SU-DHL-6 (cell line): ENCODE data around the gene APOBEC3G.

ENCODE experiments used
- H2AFZ ChIP-seq: fragments of 200-600 bp; sonication (generic); 2 replicates; pipeline ENCODE4 v1.6.1; 2014; ENCODE audit warnings: low read depth, mild to moderate bottlenecking, moderate library complexity, mixed read lengths, antibody characterized with exemption, low read length; ENCODE audit not compliant: severe bottlenecking
- H3F3A ChIP-seq: fragments of 200-600 bp; shearing (Covaris generic); 2 replicates; pipeline ENCODE4 v1.6.0; 2016; ENCODE audit warnings: antibody characterized with exemption, mild to moderate bottlenecking; ENCODE audit not compliant: insufficient read depth
- H3K27ac ChIP-seq: fragments of 200-600 bp; sonication (generic); 2 replicates; pipeline ENCODE4 v1.5.1; 2016; ENCODE audit warnings: low read depth, mild to moderate bottlenecking, low read length, moderate library complexity, mixed read lengths
- H3K27me3 ChIP-seq: fragments of 200-600 bp; sonication (generic), shearing (Covaris generic); 2 replicates; pipeline ENCODE4 v1.6.0; 2014; ENCODE audit warnings: mild to moderate bottlenecking, low read length
- H3K36me3 ChIP-seq: fragments of 200-600 bp; sonication (generic); 2 replicates; pipeline ENCODE4 v1.6.1; 2014; ENCODE audit warnings: mild to moderate bottlenecking, low read length, mixed read lengths
- H3K4me2 ChIP-seq: fragments of 300-600, 200-600 bp; shearing (Covaris generic), sonication (generic); 2 replicates; pipeline ENCODE4 v1.6.0; 2014; ENCODE audit warnings: low read length, low read depth, mild to moderate bottlenecking; ENCODE audit not compliant: poor library complexity, severe bottlenecking
- H3K4me3 ChIP-seq: fragments of 200-600 bp; sonication (generic); 2 replicates; pipeline ENCODE4 v1.5.1; 2014; ENCODE audit warnings: antibody characterized with exemption, low read length, mild to moderate bottlenecking, mixed read lengths; ENCODE audit not compliant: insufficient read depth, poor library complexity, severe bottlenecking
- H3K79me2 ChIP-seq: fragments of 200-600 bp; sonication (generic); 2 replicates; pipeline ENCODE4 v1.6.1; 2014; ENCODE audit warnings: mild to moderate bottlenecking, low read length, moderate library complexity; ENCODE audit not compliant: insufficient read depth
- H3K9ac ChIP-seq: fragments of 200-600 bp; sonication (generic); 2 replicates; pipeline ENCODE4 v1.7.0; 2014; ENCODE audit warnings: mild to moderate bottlenecking, low read length
- H3K9me2 ChIP-seq: fragments of 200-600 bp; sonication (generic); replicated peaks from 2 replicates; pipeline ENCODE4 v1.6.1; 2014; ENCODE audit warnings: low read length; ENCODE audit not compliant: insufficient read depth
- H3K9me3 ChIP-seq: fragments of 200-600 bp; sonication (generic); 2 replicates; pipeline ENCODE4 v1.6.1; 2014; ENCODE audit warnings: low read length, mixed read lengths; ENCODE audit not compliant: insufficient read depth
- H4K20me1 ChIP-seq: fragments of 200-600 bp; sonication (generic); 2 replicates; pipeline ENCODE4 v1.6.1; 2014; ENCODE audit warnings: low read depth, mild to moderate bottlenecking, antibody characterized with exemption, low read length, moderate library complexity, mixed read lengths
- EZH2phosphoT487 ChIP-seq: fragments of 200-600 bp; sonication (generic), shearing (Covaris generic); conservative IDR thresholded peaks from 2 replicates; pipeline ENCODE4 v1.6.1; 2018; ENCODE audit warnings: mild to moderate bottlenecking, antibody characterized with exemption, low read length, moderate library complexity, mixed read lengths
- TF ChIP-seq, protein P1 (sequence below): fragments of 200-600 bp; sonication (generic); IDR thresholded peaks from one replicate; pipeline ENCODE4 v1.5.1; 2017; ENCODE audit warnings: antibody characterized with exemption, mild to moderate bottlenecking, low read length, moderate library complexity; ENCODE audit not compliant: insufficient read depth, poor library complexity, severe bottlenecking

The APOBEC3G gene

DNA sequence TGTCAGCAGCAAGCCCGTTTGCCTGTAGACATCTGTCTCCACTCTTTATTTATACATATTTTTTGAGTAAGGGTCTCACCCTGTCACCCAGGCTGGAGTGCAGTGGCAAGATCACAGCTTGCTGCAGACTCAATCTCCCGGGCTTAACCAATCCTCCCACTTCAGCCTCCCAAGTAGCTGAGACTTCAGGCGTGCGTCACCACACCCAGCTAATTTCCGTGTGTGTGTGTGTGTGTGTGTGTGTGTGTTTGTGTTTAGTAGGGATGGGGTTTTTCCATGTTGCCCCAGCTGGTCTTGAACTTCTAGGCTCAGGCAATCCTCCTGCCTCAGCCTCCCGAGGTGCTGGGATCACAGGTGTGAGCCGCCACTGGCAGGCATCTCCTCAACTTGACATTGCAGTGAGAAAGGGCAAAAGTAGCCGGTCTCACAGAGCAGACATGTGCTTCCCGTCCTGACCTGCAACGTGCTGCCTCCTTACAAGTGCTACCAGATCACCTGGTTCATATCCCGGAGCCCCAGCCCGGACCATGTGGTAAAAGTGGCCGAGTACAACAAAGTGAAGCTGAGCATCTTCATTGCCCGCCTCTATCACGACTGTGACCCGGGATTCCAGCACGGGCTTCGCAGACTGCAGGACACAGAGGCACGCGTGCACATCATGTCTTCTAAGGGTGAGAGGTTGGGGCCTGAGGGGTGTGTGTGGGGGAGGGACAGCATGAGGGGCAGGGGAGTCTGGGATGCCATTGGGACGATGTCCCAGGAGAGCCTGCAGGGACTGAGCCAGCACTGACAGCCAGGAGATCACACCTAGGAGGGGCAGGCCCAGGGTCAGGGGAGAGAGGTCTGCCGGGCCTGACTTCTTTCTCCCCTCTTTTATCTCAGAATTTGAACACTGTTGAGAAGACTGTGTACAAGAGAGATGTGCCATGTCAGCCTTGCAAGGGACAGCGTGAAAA, 14.3 kb downstream of the APOBEC3G start:
- no peaks in the 10 kb centered on the region for H4K20me1 ChIP-seq
- no peaks in the 10 kb centered on the region for H3K36me3 ChIP-seq
- no peak for TF ChIP-seq EZH2phosphoT487
- TF ChIP-seq, protein P1, sequence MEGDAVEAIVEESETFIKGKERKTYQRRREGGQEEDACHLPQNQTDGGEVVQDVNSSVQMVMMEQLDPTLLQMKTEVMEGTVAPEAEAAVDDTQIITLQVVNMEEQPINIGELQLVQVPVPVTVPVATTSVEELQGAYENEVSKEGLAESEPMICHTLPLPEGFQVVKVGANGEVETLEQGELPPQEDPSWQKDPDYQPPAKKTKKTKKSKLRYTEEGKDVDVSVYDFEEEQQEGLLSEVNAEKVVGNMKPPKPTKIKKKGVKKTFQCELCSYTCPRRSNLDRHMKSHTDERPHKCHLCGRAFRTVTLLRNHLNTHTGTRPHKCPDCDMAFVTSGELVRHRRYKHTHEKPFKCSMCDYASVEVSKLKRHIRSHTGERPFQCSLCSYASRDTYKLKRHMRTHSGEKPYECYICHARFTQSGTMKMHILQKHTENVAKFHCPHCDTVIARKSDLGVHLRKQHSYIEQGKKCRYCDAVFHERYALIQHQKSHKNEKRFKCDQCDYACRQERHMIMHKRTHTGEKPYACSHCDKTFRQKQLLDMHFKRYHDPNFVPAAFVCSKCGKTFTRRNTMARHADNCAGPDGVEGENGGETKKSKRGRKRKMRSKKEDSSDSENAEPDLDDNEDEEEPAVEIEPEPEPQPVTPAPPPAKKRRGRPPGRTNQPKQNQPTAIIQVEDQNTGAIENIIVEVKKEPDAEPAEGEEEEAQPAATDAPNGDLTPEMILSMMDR, result no peak
- H3K9me2 ChIP-seq, result no peaks in the 10 kb centered on the region
- no peak overlapping the region for H3K27ac ChIP-seq
- H3K9me3 ChIP-seq, result no peaks in the 10 kb centered on the region
- H3K27me3 ChIP-seq, result no peaks in the 10 kb centered on the region
- no peaks in the 10 kb centered on the region for H3K79me2 ChIP-seq
- no peak overlapping the region for H3K4me2 ChIP-seq
- no peak overlapping the region for H3K4me3 ChIP-seq
- H3K9ac ChIP-seq, result no peak overlapping the region
- peaks cover 3% of the 10 kb centered on the region; the same call in 1 of the 2 replicates for H3F3A ChIP-seq
- no peak overlapping the region for H2AFZ ChIP-seq

GRCh38 chr22:39092111-39092862, 15.2 kb downstream of the APOBEC3G start:
- Histone ChIP-seq H3K27me3 (no peaks in the 10 kb centered on the region), H3K9ac (no peak overlapping the region), H3K79me2 (no peaks in the 10 kb centered on the region), H2AFZ (no peak overlapping the region), H3K4me3 (no peak overlapping the region), H3K27ac (no peak overlapping the region), H3K9me3 (no peaks in the 10 kb centered on the region), H3F3A (peaks cover 1% of the 10 kb centered on the region; the same call in 1 of the 2 replicates), H3K4me2 (no peak overlapping the region), H3K36me3 (no peaks in the 10 kb centered on the region), H4K20me1 (no peaks in the 10 kb centered on the region), H3K9me2 (no peaks in the 10 kb centered on the region)
- no peak for TF ChIP-seq EZH2phosphoT487
- TF ChIP-seq, protein P1, result no peak

DNA sequence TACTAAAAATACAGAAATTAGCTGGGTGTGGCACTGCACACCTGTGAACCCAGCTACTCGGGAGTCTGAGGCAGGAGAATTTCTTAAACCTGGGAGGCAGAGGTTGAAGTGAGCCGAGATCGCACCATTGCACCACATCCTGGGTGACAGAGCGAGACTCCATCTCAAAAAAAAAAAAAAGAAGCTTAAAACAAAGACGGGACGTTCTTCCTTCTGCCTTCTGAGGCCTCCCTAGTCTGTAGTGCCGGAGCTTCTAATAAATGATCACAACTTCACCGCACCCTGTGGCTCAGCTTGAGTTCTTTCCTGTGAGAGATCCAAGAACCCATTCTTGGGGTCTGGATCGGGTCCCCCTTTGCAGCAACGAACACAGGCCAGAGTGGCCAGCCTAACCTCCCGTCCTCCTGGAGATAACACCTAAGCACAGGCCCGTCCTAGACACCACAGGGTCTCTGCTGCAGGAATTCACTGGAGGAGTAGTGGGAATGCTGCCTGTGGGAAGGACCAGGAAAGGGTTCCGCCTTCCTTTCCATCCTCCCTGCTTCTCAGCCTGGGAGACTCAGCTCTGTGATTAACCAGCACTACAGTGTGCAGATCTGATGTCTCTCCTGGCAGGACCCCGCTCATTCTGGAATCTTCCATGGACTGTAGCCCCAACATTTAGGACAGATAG, 17.8 kb downstream of the APOBEC3G start:
- no peak overlapping the region for H3K4me2 ChIP-seq
- H3K27me3 ChIP-seq, result no peaks in the 10 kb centered on the region
- no peak for TF ChIP-seq EZH2phosphoT487
- TF ChIP-seq, protein P1, result no peak
- H3K9me2 ChIP-seq, result no peaks in the 10 kb centered on the region
- H3K4me3 ChIP-seq, result no peak overlapping the region
- H2AFZ ChIP-seq, result no peak overlapping the region
- no peaks in the 10 kb centered on the region for H3F3A ChIP-seq
- H3K9me3 ChIP-seq, result no peaks in the 10 kb centered on the region
- no peak overlapping the region for H3K27ac ChIP-seq
- no peaks in the 10 kb centered on the region for H4K20me1 ChIP-seq
- H3K79me2 ChIP-seq, result no peaks in the 10 kb centered on the region
- no peak overlapping the region for H3K9ac ChIP-seq
- no peaks in the 10 kb centered on the region for H3K36me3 ChIP-seq
